Right lobe of liver (tissue), 4 donors: ENCODE data around the gene ALDOB.

Source experiments
- POLR2A ChIP-seq: fragments of 450-650 bp; IDR thresholded peaks from one replicate; pipeline ENCODE4 v1.6.1; 2017; ENCODE audit warnings: antibody characterized with exemption, mild to moderate bottlenecking
- TF ChIP-seq, protein P1 (sequence below), 4 donors: fragments of 200-600 bp in 3 of 4; fragments of 450-650 bp in 1 of 4; IDR thresholded peaks; one replicate each; pipeline versions ENCODE4 v1.5.1 to v1.8.0; 2016 to 2022; ENCODE audit warnings: antibody characterized with exemption in 4 of 4, mild to moderate bottlenecking in 2 of 4
- donor health status: DM: no; HTN: no; CAD: no.
- donor health status: DM: no; HTN: no; CAD: no.
- donor health status: DM: no; HTN: yes; CAD: no.

DNA sequence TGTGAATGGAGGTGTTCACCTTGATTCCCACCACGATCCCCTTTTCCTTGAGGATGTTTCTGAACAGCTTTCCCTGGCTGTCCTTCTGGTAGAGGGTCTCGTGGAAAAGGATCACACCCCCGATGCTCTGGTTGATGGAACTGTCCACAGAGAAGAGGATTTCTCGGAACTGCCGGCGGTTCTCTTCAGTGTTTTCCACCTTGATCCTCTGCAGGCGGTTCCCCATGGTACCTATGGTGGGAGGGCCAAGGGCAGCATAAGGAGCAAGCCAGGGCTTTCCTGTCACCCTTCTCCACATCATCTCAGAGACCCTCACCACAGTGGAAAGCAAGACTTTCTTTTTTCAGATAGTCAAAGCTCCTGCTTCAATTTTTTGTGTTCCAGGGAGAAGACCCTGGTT lies 5.8 kb downstream of the ALDOB start:
- TF ChIP-seq, protein P1, sequence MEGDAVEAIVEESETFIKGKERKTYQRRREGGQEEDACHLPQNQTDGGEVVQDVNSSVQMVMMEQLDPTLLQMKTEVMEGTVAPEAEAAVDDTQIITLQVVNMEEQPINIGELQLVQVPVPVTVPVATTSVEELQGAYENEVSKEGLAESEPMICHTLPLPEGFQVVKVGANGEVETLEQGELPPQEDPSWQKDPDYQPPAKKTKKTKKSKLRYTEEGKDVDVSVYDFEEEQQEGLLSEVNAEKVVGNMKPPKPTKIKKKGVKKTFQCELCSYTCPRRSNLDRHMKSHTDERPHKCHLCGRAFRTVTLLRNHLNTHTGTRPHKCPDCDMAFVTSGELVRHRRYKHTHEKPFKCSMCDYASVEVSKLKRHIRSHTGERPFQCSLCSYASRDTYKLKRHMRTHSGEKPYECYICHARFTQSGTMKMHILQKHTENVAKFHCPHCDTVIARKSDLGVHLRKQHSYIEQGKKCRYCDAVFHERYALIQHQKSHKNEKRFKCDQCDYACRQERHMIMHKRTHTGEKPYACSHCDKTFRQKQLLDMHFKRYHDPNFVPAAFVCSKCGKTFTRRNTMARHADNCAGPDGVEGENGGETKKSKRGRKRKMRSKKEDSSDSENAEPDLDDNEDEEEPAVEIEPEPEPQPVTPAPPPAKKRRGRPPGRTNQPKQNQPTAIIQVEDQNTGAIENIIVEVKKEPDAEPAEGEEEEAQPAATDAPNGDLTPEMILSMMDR (IDR thresholded peaks at IDR 0.05), result no peak
- TF ChIP-seq POLR2A, result no peak
